ENCODE data around the gene SCN9A.

- no peak for TF ChIP-seq CTCF (IDR thresholded peaks at IDR 0.05)
- no peak for TF ChIP-seq POLR2A (IDR thresholded peaks at IDR 0.05)
Observed at GRCh38 chr2:166350525-166350924, 25.2 kb downstream of the SCN9A start.

Measured in uterus (tissue), 2 donors.